Endothelial cell of umbilical vein (primary cell): ENCODE measurements around the gene ARID1B.

Experiments used
- CTCF ChIP-seq, 2 donors: IDR thresholded peaks; 1 replicate in 1 of 2; 2 replicates in 1 of 2; pipeline ENCODE4 v1.5.1; 2011; ENCODE audit warnings: low read length in 2 of 2, mild to moderate bottlenecking in 2 of 2, moderate library complexity in 2 of 2, control low read depth in 1 of 2, inconsistent platforms in 1 of 2, low read depth in 1 of 2; ENCODE audit not compliant: insufficient read depth in 1 of 2; ENCODE audit errors: extremely low read depth in 1 of 2
- EZH2 ChIP-seq: IDR thresholded peaks from 2 replicates; pipeline ENCODE4 v1.6.1; 2012; ENCODE audit warnings: borderline replicate concordance, low read depth, mild to moderate bottlenecking, moderate library complexity, low read length, inconsistent platforms; ENCODE audit not compliant: severe bottlenecking
- GATA2 ChIP-seq: IDR thresholded peaks from 2 replicates; pipeline ENCODE4 v1.7.0; 2011; ENCODE audit warnings: low read depth, mild to moderate bottlenecking, moderate library complexity, mixed read lengths, low read length; ENCODE audit not compliant: insufficient read length, insufficient read depth
- JUN ChIP-seq: IDR thresholded peaks from 2 replicates; pipeline ENCODE4 v1.6.1; 2011; ENCODE audit warnings: borderline replicate concordance, low read depth; ENCODE audit not compliant: insufficient read length, insufficient read depth
- MYC ChIP-seq: IDR thresholded peaks from one replicate; pipeline ENCODE4 v1.6.1; 2011; ENCODE audit warnings: mild to moderate bottlenecking, low read depth, low read length
- POLR2A ChIP-seq: IDR thresholded peaks from 2 replicates; pipeline ENCODE4 v1.6.1; 2012; ENCODE audit warnings: low read depth, mild to moderate bottlenecking, control low read depth, low read length
- POLR2AphosphoS5 ChIP-seq: IDR thresholded peaks from 2 replicates; pipeline ENCODE4 v1.6.1; 2012; ENCODE audit warnings: low read depth, mild to moderate bottlenecking, control low read depth, low read length, moderate library complexity; ENCODE audit not compliant: insufficient read depth

DNA sequence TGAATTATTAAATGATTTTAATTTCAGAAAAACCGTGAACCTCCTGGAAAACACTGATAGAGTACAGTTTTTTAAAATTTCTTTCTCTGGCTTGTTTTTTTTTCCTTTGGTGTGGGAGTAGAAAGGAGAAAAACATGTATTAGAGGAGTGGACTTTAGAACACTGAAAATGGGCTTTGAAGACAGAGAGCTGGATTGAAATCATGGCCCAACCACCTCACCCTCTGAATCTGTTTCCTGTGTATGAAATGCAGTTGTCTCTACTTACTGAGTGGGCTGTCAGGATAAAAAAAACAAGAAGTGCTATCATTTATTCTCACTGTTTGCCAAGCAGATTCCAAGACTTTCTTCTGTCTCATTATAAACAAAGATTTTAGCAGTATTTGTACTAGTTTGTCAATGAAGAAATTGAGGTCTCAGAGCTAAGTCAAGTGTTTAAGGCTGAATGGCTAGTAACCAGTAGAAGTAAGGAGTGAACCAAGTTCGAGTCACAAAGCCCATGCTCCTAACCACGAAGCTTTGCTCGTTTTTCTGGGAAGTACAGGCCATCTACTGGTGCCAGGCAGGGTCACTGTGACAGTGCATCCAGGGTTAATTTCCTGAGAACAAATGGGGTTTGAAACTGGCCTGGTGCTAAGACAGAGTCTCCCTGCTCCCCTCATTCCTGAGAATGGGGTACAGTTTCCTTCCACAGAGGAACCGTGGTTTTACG lies 289.8 kb downstream of the ARID1B start:
- TF ChIP-seq POLR2A (no peak), CTCF (IDR thresholded peaks at IDR 0.05; ENCODE audit: extremely low read depth in 1 of 2, insufficient read depth in 1 of 2, low read depth in 1 of 2, low read length in 2 of 2) (no peak), POLR2AphosphoS5 (no peak), EZH2 (no peak), JUN (no peak), MYC (no peak), GATA2 (no peak)
